Vagina (tissue), 2 donors: ENCODE results near the gene SOD2.
"Not testable (repeated sequence)": the region's sequence is repeated elsewhere in the genome, so short reads cannot be mapped to it uniquely, and the experiment has no call there.

Experiments used
- POLR2A ChIP-seq, 2 donors: fragments of 450-650 bp; IDR thresholded peaks; one replicate each; pipeline ENCODE4 v1.6.1; 2017; ENCODE audit warnings: antibody characterized with exemption in 2 of 2, mild to moderate bottlenecking in 2 of 2, moderate library complexity in 2 of 2
- TF ChIP-seq, protein P1 (sequence below), 3 experiments: fragments of 450-650 bp in 2 of 3; fragments of 200-600 bp in 1 of 3; sonication (generic) in 1 of 3; IDR thresholded peaks; one replicate each; pipeline ENCODE4 v1.5.1; 2017 to 2019; ENCODE audit warnings: antibody characterized with exemption in 3 of 3, mild to moderate bottlenecking in 2 of 3, moderate library complexity in 2 of 3

DNA sequence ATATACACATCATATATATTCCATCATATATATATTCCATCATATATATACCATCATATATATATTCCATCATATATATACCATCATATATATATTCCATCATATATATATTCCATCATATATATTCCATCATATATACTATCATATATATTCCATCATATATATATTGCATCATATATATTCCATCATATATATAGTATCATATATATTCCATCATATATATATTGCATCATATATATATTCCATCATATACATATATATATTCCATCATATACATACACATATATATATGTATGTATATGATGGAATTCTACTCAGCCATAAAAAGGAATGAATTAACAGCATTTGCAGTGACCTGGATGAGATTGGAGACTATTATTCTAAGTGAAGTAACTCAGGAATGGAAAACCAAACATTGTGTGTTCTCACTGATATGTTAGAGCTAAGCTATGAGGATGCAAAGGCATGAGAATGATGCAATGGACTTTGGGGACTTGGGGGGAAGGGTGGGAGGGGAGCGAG, 29.6 kb downstream of the SOD2 start:
- not testable (repeated sequence) for TF ChIP-seq POLR2A (IDR thresholded peaks at IDR 0.05)
- TF ChIP-seq, protein P1, sequence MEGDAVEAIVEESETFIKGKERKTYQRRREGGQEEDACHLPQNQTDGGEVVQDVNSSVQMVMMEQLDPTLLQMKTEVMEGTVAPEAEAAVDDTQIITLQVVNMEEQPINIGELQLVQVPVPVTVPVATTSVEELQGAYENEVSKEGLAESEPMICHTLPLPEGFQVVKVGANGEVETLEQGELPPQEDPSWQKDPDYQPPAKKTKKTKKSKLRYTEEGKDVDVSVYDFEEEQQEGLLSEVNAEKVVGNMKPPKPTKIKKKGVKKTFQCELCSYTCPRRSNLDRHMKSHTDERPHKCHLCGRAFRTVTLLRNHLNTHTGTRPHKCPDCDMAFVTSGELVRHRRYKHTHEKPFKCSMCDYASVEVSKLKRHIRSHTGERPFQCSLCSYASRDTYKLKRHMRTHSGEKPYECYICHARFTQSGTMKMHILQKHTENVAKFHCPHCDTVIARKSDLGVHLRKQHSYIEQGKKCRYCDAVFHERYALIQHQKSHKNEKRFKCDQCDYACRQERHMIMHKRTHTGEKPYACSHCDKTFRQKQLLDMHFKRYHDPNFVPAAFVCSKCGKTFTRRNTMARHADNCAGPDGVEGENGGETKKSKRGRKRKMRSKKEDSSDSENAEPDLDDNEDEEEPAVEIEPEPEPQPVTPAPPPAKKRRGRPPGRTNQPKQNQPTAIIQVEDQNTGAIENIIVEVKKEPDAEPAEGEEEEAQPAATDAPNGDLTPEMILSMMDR (IDR thresholded peaks at IDR 0.05): not testable (repeated sequence)
